Activated naive CD4-positive, alpha-beta T cell treated with anti-CD3 and anti-CD28 coated beads for 36 hours (primary cell): Measurements from ENCODE around the gene PTPRN2. TPM values are rescaled to one million over a fixed set of nuclear protein-coding genes. Genes with fewer than 3 reads are reported as not detected.
A peak's percentile ranks its signal among the peaks of the same experiment; 100 is the strongest.

Experiments used
- CTCF ChIA-PET: fragments of 350-600 bp; sonication (Branson Sonifier 250); formaldehyde crosslinking; loops from one replicate; lab custom pipeline; 2021; ENCODE audit warnings: antibody characterized with exemption; lab: Charles Lee
- DNase-seq: peaks from one replicate; pipeline ENCODE4 v3.0.0-alpha.2; 2020
- H3K27ac Mint-ChIP-seq: one replicate; pipeline ENCODE4 v1.8.0; 2021; ENCODE audit warnings: mild to moderate bottlenecking, mixed read lengths
- H3K27me3 Mint-ChIP-seq: one replicate; pipeline ENCODE4 v1.8.0; 2021; ENCODE audit warnings: low read depth, mixed read lengths
- H3K36me3 Mint-ChIP-seq: one replicate; pipeline ENCODE4 v1.8.0; 2021; ENCODE audit warnings: low read depth, mixed read lengths
- H3K4me1 Mint-ChIP-seq: one replicate; pipeline ENCODE4 v1.8.0; 2021; ENCODE audit warnings: low read depth, mixed read lengths
- H3K4me3 Mint-ChIP-seq: one replicate; pipeline ENCODE4 v1.8.0; 2021; ENCODE audit warnings: mild to moderate bottlenecking, moderate library complexity, mixed read lengths
- H3K9me3 Mint-ChIP-seq: one replicate; pipeline ENCODE4 v1.8.0; 2021; ENCODE audit warnings: mixed read lengths
- intact Hi-C: fragments of 100-400 bp; cut with micrococcal nuclease; formaldehyde crosslinking; loops from one replicate; pipeline ENCODE4 v1.15.1; 2023
- total RNA-seq, 2 experiments: library from RNA; stranded (reverse); gene quantifications; one replicate each; pipeline ENCODE4 v1.2.3, GENCODE V29; 2021

The PTPRN2 gene
- total RNA-seq, 2 experiments from 2014 or later: 0.54 to 0.62 TPM

DNA sequence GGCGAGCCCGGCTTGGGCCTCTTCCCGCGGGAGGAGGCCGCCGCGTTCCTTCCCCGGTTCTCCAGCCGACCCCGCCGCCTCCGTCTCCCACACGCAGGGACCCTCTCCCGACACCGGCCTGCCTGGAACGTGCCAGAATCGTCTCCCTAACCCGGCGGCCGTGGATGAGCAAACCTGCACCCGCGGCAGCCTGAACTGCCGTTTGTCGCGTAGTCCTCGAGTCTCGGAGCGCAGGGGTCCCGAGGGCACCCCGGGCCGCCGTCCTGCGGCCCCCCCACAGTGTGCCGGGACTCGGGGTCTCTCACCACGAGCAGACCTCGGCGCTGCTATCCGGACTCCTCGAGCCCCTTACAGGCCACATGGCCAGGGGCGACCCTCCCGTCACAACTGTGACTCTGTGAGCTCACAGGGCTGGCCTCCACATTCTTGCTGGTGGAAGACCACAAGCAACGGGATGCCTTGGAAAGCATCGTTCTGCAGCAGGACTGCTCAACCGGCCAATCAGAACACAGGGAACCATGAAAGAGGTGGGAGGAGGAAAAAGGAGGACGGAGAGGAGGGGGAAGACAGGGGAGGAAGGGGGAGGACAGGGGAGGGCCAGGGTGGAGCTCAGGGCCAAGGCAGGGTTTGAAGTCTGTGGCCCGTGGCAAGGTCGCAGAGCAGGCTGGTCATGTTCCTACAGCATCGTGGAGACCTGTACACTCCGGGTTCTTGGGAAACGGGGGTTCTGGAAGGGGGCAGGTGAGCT, 973.9 kb downstream of the PTPRN2 start:
- Mint-ChIP-seq H3K4me3 (peak overlapping the region; percentile 43), H3K4me1 (peaks cover 10% of the 10 kb centered on the region), H3K9me3 (no peaks in the 10 kb centered on the region), H3K27me3 (no peaks in the 10 kb centered on the region), H3K27ac (no peak overlapping the region), H3K36me3 (no peaks in the 10 kb centered on the region)
- no peak for DNase-seq
- intact Hi-C loops: loop anchor here (1.0 to 5.0 kb wide), 6 partner anchors 9 to 264 kb away; no protein-coding TSS in a partner anchor
- CTCF ChIA-PET: interaction anchor here (0.6 to 1.7 kb wide), 4 partner anchors 10 to 1502 kb away, joined by 3 to 7 read pairs (median 4); no protein-coding TSS in a partner anchor

DNA sequence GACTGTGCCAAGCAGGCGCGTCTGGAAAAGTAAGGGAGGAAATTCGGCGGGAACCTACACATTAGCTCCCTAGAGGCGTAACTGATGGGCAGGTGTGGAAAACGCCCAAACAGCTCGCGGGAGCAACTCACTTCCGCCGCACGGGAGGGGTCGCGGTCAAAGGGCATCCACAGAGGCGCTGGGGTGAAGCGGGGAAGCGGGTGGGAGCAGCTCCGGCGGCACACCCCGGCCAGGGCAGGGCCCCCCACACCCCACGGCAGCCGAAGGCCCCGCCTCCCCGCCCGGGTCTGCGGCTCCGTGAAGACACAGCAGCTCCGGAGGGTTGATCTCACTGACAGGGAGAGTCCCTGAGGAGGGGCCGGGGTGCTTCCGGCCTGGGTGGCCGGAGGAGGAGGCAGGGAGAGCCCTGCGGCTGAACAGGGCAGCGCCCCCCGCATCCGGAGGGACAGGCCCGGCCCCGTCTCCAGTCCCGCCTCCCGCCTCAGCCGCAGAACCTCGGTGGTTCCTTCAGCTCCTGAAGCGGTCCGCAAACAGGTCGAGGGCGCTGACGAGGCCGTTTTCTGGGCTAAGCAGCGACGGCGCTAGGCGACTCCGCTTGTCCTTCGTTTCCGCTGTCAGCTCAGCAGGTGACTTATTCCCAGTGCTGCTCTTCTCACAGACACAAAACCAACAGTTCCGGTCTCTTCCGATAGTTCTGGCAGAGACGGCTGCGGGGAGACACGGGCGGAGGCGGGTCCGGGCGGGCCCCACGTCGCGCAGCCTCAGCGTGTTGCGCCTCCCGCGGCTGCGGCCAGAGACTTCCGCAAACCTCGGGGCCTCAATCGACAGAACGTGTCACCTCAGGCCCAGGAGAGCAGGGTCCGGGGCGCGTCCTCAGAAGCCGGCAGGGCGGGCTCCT, 974.7 kb downstream of the PTPRN2 start:
- intact Hi-C loops: loop anchor here (1.0 to 5.0 kb wide), 6 partner anchors 9 to 264 kb away; no protein-coding TSS in a partner anchor
- Mint-ChIP-seq H3K4me1 (peaks cover 10% of the 10 kb centered on the region), H3K9me3 (no peaks in the 10 kb centered on the region), H3K27ac (peak overlapping the region; percentile 46), H3K27me3 (no peaks in the 10 kb centered on the region), H3K4me3 (peak overlapping the region; percentile 77), H3K36me3 (no peaks in the 10 kb centered on the region)
- CTCF ChIA-PET: interaction anchor here (0.5 to 1.7 kb wide), 5 partner anchors 10 to 317 kb away, joined by 3 to 7 read pairs (median 3); no protein-coding TSS in a partner anchor
- DNase-seq: peak; percentile 77

DNA sequence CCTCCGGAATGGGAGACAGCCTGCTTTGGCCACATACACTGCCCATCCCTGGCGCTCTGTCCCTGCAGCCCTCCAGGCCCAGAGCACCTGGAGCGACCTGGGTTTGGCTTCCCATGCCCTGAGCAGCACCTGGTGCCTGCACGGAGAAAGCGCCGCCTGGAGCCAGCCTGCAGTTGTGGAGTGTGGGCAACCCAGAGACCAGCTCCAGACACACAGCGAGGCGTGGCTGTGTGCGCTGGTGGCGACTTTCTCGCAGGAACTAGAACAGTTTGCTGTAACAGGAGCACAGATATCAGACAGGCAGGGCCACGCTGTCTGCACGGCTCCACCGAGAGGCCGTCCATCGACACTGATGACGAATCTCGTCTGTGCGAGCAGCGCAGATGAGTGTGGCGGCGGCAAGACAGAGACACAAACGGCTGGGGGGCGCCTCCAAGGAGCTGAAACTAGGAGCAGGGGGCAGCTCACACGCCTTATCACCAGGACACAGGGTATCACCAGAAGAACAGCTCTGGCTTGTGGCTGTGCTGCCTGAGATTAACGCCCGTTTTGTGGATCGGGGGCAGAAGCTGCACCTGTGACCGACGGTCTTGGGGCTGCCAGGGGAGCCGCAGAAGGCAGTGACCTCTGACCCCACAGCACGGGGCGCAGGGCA, 975.5 kb downstream of the PTPRN2 start:
- H3K27me3 Mint-ChIP-seq: no peaks in the 10 kb centered on the region
- peak overlapping the region; percentile 77 for H3K4me3 Mint-ChIP-seq
- peak overlapping the region; percentile 46 for H3K27ac Mint-ChIP-seq
- CTCF ChIA-PET: interaction anchor here (0.5 to 1.7 kb wide), 5 partner anchors 11 to 318 kb away, joined by 3 to 7 read pairs (median 3); no protein-coding TSS in a partner anchor
- no peaks in the 10 kb centered on the region for H3K9me3 Mint-ChIP-seq
- H3K36me3 Mint-ChIP-seq: no peaks in the 10 kb centered on the region
- intact Hi-C loops: loop anchor here (2.0 to 5.0 kb wide), 5 partner anchors 35 to 265 kb away; no protein-coding TSS in a partner anchor
- DNase-seq: no peak
- H3K4me1 Mint-ChIP-seq: peaks cover 10% of the 10 kb centered on the region

DNA sequence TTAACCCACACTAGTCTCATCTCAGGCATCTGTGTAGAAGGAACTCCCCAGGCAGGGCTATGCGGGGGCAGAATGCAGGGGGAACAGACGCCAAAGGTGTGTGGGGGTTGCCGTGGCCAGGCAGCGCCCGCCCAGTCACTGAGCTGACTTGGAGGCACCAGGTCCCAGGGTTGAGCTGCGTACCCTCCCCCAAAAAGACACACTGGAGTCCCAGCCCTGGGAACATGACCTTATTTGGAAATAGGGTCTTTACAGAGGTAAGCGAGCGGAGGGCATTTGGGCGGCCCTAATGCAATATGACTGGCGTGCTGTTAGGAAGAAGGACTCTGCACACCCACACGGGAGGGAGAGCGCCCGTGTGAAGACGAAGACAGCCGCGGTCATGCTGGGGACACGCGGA, 976.3 kb downstream of the PTPRN2 start:
- Mint-ChIP-seq H3K4me1 (peaks cover 14% of the 10 kb centered on the region), H3K4me3 (peak overlapping the region; percentile 57), H3K9me3 (no peaks in the 10 kb centered on the region), H3K27me3 (no peaks in the 10 kb centered on the region), H3K36me3 (no peaks in the 10 kb centered on the region), H3K27ac (no peak overlapping the region)
- DNase-seq: no peak
- CTCF ChIA-PET: no interaction called here
- intact Hi-C loops: loop anchor here (5.0 kb wide), 1 partner anchor 266 kb away; no protein-coding TSS in a partner anchor

DNA sequence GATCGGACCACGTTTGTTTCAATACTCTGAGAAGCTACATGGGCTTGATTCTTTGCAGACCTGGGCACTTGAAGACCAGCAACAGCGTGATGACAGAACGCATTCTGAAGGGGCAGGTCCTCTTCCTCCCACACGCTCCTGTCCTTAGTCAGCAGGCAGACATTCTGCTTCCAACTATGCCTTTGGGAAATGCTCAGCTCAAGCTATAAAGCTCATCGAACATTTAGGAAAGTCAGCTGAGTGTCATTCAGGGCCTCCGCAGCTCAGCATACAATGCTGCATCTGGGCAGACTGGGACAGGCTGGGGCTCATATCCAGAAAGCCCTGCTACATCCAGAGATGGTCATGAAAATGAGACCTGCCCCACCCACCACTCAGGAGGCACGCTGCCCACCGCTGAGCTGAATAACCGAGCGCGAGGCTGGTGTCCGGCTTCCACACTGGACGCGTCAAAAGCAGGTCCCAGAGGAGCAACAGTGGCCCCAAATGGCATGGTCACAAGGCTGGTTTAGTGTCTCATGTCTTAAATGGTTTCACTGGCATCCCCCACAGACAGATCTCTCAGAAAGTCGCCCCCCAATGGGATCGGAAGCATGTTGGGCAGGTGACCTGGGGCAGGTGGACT, 976.8 kb downstream of the PTPRN2 start:
- H3K36me3 Mint-ChIP-seq: no peaks in the 10 kb centered on the region
- H3K27me3 Mint-ChIP-seq: no peaks in the 10 kb centered on the region
- no peak overlapping the region for H3K4me3 Mint-ChIP-seq
- intact Hi-C loops: loop anchor here (5.0 kb wide), 1 partner anchor 267 kb away; no protein-coding TSS in a partner anchor
- no peaks in the 10 kb centered on the region for H3K9me3 Mint-ChIP-seq
- peaks cover 14% of the 10 kb centered on the region for H3K4me1 Mint-ChIP-seq
- no peak for DNase-seq
- no peak overlapping the region for H3K27ac Mint-ChIP-seq
- CTCF ChIA-PET: no interaction called here

DNA sequence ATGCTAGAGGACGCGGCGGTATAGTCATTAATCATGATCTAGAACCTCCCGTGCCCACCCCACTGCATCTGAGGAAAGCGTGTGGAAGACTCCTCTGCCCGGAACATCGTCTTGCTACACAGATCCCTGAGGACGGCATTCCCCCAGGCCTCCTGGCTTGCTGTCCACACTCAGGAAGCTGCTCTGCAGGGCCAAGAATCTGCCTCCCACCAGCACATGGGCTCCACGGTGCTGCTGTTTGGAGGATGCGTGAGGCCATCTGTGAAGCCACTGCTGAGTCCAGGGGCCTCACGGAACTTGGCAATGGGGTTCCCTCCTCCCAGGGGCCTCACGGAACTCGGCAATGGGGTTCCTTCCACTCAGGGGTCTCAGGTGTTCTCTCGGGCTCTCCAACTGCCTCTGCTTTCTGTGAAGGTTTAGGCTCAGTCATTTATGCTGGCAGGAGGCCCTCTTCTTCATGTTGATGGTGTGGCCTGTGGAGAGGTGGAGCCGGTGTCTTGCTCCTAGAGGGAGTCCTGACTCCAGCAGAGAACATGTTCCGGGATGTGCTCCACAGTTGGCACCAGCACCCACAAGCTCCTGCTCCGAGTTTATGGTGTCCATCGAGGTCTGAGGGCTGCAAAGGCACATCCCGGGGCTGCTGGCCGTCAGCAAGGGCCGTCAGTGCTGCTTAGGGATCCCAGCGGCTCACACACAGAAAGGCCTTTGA, 977.5 kb downstream of the PTPRN2 start:
- Mint-ChIP-seq H3K27ac (no peak overlapping the region), H3K4me1 (peaks cover 14% of the 10 kb centered on the region), H3K27me3 (no peaks in the 10 kb centered on the region), H3K9me3 (no peaks in the 10 kb centered on the region), H3K4me3 (no peak overlapping the region), H3K36me3 (no peaks in the 10 kb centered on the region)
- intact Hi-C loops: loop anchor here (5.0 kb wide), 1 partner anchor 267 kb away; no protein-coding TSS in a partner anchor
- no peak for DNase-seq
- CTCF ChIA-PET: no interaction called here

DNA sequence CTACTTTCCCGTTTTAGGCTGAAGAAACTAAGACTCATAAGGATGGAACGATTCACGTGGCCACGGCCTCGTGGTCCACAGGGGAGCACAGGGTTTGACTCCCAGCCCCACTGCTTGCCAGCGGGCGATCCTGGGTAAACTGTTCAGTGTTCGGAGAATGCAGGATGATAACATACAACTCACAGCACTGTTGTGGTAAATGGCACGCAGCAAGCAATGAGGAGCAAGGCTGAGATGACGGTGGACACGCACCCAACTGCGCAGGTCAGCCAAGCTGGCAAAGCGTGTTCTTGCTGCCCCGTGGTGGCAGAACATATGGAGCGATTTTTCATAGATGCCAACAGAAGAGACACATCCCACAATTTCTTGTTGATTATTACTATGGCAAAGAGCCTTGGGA, 978.1 kb downstream of the PTPRN2 start:
- Mint-ChIP-seq H3K27me3 (no peaks in the 10 kb centered on the region), H3K27ac (no peak overlapping the region), H3K4me1 (peaks cover 14% of the 10 kb centered on the region), H3K4me3 (no peak overlapping the region), H3K9me3 (no peaks in the 10 kb centered on the region), H3K36me3 (no peaks in the 10 kb centered on the region)
- intact Hi-C loops: no loop called here
- CTCF ChIA-PET: no interaction called here
- no peak for DNase-seq

DNA sequence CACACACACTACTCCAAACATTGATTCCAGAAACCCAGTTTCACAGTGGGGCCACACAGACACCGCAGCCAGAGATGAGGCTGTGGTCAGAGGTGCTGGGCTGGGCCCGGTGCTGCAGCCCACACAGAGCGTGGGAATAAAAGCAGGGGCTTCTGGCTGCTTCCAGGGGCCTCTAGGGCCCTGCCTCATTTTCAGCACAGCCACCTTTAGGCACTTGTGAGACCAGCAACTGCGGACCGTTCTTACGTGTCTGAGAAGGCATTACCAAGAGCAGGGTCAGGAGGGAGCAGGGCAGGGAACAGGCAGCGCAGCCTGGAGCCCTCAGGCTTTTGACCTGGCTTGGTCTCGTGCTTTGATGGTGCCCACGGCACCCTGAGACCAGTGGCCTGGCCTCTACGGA, 980.4 kb downstream of the PTPRN2 start:
- DNase-seq: no peak
- no peaks in the 10 kb centered on the region for H3K36me3 Mint-ChIP-seq
- intact Hi-C loops: no loop called here
- no peaks in the 10 kb centered on the region for H3K9me3 Mint-ChIP-seq
- H3K27ac Mint-ChIP-seq: no peak overlapping the region
- H3K4me1 Mint-ChIP-seq: peaks cover 10% of the 10 kb centered on the region
- no peaks in the 10 kb centered on the region for H3K27me3 Mint-ChIP-seq
- CTCF ChIA-PET: interaction anchor here (0.6 kb wide), 1 partner anchor 118 kb away, joined by 5 read pairs; no protein-coding TSS in a partner anchor
- no peak overlapping the region for H3K4me3 Mint-ChIP-seq

DNA sequence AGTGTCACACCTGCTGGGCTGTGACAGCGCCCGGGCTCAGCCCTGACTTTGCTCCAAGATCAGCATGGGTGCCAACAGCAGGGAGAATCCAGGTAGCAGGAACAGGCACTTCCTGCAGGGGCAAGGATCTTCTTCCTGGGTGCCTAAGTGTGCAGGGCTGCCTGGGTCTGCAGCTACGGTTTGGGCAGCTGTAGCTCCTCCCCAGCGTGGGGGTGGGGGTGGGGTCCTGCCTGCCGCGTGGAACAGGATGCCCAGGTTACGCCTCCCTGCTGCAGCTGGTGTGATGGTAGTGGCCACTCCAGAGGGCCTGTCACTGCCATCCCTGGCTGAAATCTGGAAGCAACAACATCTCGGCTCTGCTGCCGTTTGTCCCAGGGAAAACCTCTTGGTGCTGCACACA, 981.5 kb downstream of the PTPRN2 start:
- H3K36me3 Mint-ChIP-seq: no peaks in the 10 kb centered on the region
- intact Hi-C loops: no loop called here
- no peak for DNase-seq
- H3K4me3 Mint-ChIP-seq: no peak overlapping the region
- no peaks in the 10 kb centered on the region for H3K9me3 Mint-ChIP-seq
- no peak overlapping the region for H3K27ac Mint-ChIP-seq
- no peaks in the 10 kb centered on the region for H3K27me3 Mint-ChIP-seq
- CTCF ChIA-PET: no interaction called here
- peaks cover 4% of the 10 kb centered on the region for H3K4me1 Mint-ChIP-seq

DNA sequence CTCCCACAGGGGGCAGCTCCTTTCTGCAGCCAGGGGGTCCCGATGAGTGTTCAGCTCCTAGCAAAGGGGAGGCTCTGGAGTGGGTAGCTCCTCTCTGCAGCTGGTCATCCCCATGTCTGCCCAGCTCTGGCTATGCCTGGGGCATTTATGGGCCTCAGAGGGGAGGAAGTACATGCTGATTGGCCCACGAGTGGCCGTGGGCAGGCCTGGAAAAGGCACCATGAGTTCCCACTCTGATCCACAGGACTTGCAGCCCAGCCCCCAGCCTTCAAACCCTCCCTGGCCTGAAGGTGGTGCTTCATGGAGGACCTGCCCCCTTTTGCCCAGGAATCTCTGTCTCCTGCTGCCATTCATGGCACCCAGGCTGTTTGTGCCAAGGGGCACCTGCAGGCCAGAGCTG, 982.0 kb downstream of the PTPRN2 start:
- no peaks in the 10 kb centered on the region for H3K27me3 Mint-ChIP-seq
- DNase-seq: no peak
- CTCF ChIA-PET: no interaction called here

More for the DNA sequence above, 982.0 kb downstream of the PTPRN2 start:
- intact Hi-C loops: no loop called here
- Mint-ChIP-seq H3K4me3 (no peak overlapping the region), H3K36me3 (no peaks in the 10 kb centered on the region), H3K4me1 (peaks cover 4% of the 10 kb centered on the region), H3K9me3 (no peaks in the 10 kb centered on the region), H3K27ac (no peak overlapping the region)
